ENCODE measurements around the gene FOXP1.

DNA sequence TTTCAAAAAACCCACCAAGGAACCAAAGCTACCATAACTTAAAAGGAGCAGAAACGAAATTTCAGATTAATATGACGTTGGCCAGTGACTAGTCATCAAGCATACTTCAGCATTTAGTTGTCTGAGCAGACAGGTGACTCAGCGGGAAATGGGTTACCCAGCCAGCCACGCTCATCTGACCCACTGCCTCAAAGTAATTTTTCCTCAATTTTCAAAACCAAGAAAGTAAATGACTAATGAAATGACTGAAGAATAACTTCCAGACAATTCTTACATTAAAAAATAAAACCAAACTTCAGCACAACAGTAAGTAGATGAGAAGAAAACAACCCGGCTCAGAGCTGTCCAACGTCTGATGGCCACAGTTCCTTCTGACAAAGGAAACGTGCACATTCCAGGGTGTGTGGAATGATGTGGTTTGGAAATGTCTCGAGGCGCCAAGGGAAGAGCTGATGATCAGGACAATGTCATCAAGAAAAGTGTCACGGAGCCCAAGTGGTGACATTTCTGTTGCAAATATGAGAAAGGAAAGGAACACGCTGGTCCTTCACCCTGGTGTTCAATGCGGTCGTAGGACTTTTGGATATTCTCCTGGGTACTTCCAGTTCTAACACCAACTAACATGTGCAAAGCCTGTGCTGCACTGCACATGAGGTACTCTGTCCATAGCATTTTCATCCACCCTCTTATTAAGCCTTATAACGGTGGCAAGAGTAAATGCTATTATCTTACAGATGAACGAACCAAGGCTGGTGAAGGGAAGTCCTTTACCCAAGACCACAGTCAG is 79.1 kb downstream of the FOXP1 start:
- TF ChIP-seq, protein P1, sequence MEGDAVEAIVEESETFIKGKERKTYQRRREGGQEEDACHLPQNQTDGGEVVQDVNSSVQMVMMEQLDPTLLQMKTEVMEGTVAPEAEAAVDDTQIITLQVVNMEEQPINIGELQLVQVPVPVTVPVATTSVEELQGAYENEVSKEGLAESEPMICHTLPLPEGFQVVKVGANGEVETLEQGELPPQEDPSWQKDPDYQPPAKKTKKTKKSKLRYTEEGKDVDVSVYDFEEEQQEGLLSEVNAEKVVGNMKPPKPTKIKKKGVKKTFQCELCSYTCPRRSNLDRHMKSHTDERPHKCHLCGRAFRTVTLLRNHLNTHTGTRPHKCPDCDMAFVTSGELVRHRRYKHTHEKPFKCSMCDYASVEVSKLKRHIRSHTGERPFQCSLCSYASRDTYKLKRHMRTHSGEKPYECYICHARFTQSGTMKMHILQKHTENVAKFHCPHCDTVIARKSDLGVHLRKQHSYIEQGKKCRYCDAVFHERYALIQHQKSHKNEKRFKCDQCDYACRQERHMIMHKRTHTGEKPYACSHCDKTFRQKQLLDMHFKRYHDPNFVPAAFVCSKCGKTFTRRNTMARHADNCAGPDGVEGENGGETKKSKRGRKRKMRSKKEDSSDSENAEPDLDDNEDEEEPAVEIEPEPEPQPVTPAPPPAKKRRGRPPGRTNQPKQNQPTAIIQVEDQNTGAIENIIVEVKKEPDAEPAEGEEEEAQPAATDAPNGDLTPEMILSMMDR (IDR thresholded peaks at IDR 0.05) = no peak
- no peak for TF ChIP-seq EZH2 (IDR thresholded peaks at IDR 0.05; ENCODE audit: borderline replicate concordance, insufficient read depth, low read depth, low read length, poor library complexity, severe bottlenecking)

Measured in B cell (primary cell).